ENCODE data around the gene AP3M1.

The AP3M1 gene

DNA sequence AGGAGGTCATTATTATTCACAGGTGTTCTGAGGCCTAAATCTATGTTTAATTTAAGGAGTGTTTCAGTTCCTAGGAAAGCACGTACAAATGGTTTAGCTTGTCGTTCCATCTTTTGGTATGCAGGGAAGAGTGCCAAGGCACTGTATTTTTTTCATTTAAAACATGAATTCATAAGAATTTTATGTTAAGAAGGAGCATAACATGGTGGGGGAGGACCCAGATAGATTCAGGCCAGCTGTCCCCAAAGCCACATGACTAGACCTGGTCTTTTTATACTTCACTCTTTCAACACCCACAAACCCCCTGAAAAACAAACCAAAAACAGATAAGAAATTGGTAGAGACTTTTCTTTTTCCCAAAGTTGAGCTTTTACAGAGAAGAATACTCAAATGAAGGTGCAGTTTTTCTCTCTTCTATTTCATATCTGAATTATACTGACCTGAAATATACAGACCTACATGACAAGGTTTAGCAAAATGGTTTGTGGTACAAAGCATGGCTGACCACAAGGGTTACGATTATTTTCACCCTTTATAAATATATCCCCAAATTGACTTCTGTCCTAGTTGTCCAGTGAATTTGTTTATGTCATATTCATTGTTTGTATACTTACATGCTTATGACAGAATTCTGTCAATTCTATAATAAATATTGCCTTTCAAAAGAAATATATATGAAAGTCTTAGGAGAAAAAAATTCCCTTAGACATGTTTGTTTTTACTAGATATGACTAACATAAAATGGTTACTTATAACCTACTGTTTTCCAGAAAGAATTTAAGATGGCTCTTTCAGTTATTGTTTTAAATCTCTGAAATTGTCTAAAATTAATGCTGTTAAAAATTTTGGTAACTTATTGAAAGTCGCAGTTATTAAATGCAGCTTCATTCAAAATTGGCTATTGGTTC lies 71.3 kb downstream of the AP3M1 start:
- Histone ChIP-seq H3K27ac (peak overlapping the region; percentile 43 to 45), H3K27me3 (no peaks in the 10 kb centered on the region), H3K9me3 (no peaks in the 10 kb centered on the region), H3K36me3 (peaks cover 21 to 42% (median 24%) of the 10 kb centered on the region in 3 donors), H3K4me3 (no peak overlapping the region), H3K4me1 (peaks cover 0 to 90% (median 28%) of the 10 kb centered on the region in 4 donors)
- TF ChIP-seq, protein P1, sequence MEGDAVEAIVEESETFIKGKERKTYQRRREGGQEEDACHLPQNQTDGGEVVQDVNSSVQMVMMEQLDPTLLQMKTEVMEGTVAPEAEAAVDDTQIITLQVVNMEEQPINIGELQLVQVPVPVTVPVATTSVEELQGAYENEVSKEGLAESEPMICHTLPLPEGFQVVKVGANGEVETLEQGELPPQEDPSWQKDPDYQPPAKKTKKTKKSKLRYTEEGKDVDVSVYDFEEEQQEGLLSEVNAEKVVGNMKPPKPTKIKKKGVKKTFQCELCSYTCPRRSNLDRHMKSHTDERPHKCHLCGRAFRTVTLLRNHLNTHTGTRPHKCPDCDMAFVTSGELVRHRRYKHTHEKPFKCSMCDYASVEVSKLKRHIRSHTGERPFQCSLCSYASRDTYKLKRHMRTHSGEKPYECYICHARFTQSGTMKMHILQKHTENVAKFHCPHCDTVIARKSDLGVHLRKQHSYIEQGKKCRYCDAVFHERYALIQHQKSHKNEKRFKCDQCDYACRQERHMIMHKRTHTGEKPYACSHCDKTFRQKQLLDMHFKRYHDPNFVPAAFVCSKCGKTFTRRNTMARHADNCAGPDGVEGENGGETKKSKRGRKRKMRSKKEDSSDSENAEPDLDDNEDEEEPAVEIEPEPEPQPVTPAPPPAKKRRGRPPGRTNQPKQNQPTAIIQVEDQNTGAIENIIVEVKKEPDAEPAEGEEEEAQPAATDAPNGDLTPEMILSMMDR (IDR thresholded peaks at IDR 0.05) = no peak
- intact Hi-C loops (cut with DNase I; ENCODE audit: low total_unique reads) = loop anchor here (10.0 kb wide), 1 partner anchor 124 kb away; no protein-coding TSS in a partner anchor
- DNase-seq = no peak

DNA sequence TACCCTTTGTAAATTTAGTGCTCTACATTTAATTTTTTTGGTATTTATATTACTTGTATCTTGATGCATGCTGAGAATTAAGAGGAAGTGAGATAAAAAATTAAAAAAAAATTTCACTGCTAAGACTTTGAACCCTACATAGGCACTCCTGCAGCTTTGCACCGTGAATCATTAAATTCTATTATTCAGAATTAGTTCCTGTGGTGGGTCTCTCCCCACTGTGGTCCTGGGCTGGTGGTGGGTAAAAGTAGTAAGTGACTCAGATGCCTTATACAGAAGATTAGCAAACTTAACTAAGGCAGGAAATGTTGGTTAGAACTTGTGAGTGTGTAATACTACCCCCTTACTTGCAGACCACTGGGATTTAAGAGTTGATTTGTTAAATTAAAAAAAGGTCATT lies 72.6 kb downstream of the AP3M1 start:
- TF ChIP-seq, protein P1 (IDR thresholded peaks at IDR 0.05) = no peak
- DNase-seq = no peak
- H3K27ac ChIP-seq = peak overlapping the region in 1 of 2 donors; percentile 45
- peaks cover 14 to 42% (median 18%) of the 10 kb centered on the region in 3 donors for H3K36me3 ChIP-seq
- no peak overlapping the region for H3K4me3 ChIP-seq
- no peaks in the 10 kb centered on the region for H3K27me3 ChIP-seq
- H3K9me3 ChIP-seq = no peaks in the 10 kb centered on the region
- intact Hi-C loops (cut with DNase I; ENCODE audit: low total_unique reads) = loop anchor here (10.0 kb wide), 1 partner anchor 123 kb away; no protein-coding TSS in a partner anchor
- peaks cover 0 to 94% (median 36%) of the 10 kb centered on the region in 4 donors for H3K4me1 ChIP-seq

DNA sequence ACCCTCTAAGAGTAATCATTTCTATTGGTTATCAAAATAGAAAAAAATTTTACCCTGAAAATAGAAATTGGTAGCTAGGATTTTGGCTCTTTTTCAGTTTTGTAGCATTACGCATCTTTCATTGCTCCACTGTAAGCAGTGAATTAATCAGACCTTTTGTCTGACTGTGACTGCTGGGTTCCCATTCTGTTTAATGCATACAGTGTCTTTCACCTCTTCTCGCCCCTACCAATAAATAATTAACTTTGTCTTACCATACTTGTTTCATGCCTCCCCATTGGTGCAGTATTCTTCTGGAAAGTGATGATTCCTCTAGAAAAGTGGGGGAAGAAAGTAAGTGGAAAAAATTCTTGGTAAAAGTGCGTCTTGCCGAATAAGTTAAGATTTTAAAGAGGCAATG lies 73.2 kb downstream of the AP3M1 start:
- TF ChIP-seq, protein P1 (IDR thresholded peaks at IDR 0.05) = no peak
- Histone ChIP-seq H3K27me3 (no peaks in the 10 kb centered on the region), H3K4me1 (peaks cover 0 to 95% (median 42%) of the 10 kb centered on the region in 4 donors), H3K9me3 (no peaks in the 10 kb centered on the region), H3K4me3 (no peak overlapping the region), H3K27ac (peak overlapping the region in 1 of 2 donors; percentile 58), H3K36me3 (peaks cover 11 to 46% (median 19%) of the 10 kb centered on the region in 3 donors)
- DNase-seq = no peak
- intact Hi-C loops (cut with DNase I; ENCODE audit: low total_unique reads) = loop anchor here (10.0 kb wide), 1 partner anchor 123 kb away; no protein-coding TSS in a partner anchor

DNA sequence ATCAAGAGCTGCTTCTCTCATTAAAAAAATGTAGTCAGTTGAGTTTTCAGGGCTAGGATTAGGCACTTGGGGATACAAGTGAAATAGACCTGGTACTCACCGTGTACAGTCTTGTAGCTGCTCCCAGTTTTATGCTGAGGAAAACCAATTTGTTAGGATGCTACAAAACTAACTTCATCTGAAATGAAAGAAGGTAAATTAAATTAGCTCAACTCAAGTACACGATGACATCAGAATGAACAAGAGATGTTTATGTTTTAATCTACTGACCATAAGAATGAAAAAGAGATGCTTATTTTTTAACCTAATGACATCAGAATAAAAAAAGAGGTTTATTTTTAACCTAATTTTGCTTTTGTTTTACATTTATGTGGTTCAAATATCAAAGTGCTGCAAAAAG lies 73.7 kb downstream of the AP3M1 start:
- intact Hi-C loops (cut with DNase I; ENCODE audit: low total_unique reads) = loop anchor here (10.0 kb wide), 1 partner anchor 122 kb away; no protein-coding TSS in a partner anchor
- TF ChIP-seq, protein P1 (IDR thresholded peaks at IDR 0.05) = no peak
- peaks cover 11 to 42% (median 19%) of the 10 kb centered on the region in 3 donors for H3K36me3 ChIP-seq
- no peak for DNase-seq
- H3K4me3 ChIP-seq = no peak overlapping the region
- H3K4me1 ChIP-seq = peaks cover 0 to 95% (median 45%) of the 10 kb centered on the region in 4 donors
- no peaks in the 10 kb centered on the region for H3K27me3 ChIP-seq
- H3K27ac ChIP-seq = peak overlapping the region in 1 of 2 donors; percentile 58
- H3K9me3 ChIP-seq = no peaks in the 10 kb centered on the region

DNA sequence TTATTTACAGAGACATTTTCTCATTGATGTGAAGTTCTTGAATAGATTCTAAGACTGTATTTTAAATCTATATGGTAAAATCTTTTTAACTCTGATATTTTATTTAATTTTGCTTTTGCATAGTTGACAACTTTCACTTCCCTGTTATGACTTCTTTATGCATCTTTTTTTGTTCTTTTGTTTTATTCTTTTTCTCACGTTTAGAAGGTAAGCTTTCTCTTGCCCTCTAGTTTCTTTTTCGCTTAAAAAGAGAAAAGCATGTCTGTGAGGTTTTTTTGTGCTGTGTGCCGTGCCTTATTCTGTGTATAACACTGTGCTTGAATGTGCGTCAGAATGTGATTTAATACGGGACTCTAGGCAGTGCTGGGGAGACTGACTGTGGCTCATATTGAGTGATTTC lies 74.7 kb downstream of the AP3M1 start:
- intact Hi-C loops (cut with DNase I; ENCODE audit: low total_unique reads) = loop anchor here (10.0 kb wide), 1 partner anchor 121 kb away; no protein-coding TSS in a partner anchor
- H3K4me1 ChIP-seq = peaks cover 0 to 95% (median 50%) of the 10 kb centered on the region in 4 donors
- TF ChIP-seq, protein P1 (IDR thresholded peaks at IDR 0.05) = no peak
- peaks cover 11 to 39% (median 19%) of the 10 kb centered on the region in 3 donors for H3K36me3 ChIP-seq
- peak overlapping the region; percentile 47 to 58 for H3K27ac ChIP-seq
- no peaks in the 10 kb centered on the region for H3K9me3 ChIP-seq
- DNase-seq = no peak
- H3K4me3 ChIP-seq = no peak overlapping the region
- no peaks in the 10 kb centered on the region for H3K27me3 ChIP-seq
